GM19023 (cell line): Measurements from ENCODE around the gene AKAP13.

Experiments
- ATAC-seq: cut with Tn5 transposase; IDR thresholded peaks from one replicate; pipeline ENCODE4 v1.9.1; 2021; ENCODE audit warnings: mild to moderate bottlenecking, moderate library complexity; ENCODE audit not compliant: unreplicated experiment

The AKAP13 gene

GRCh38 chr15:85760531-85761371 lies 380.3 kb downstream of the AKAP13 start:
- no peak for ATAC-seq

- no peak for ATAC-seq
Observed at GRCh38 chr15:85761635-85762034, 381.2 kb downstream of the AKAP13 start.

- no peak for ATAC-seq
Observed at GRCh38 chr15:85762039-85762755, 381.8 kb downstream of the AKAP13 start.

- ATAC-seq, result no peak
Observed at GRCh38 chr15:85762756-85763127, 382.3 kb downstream of the AKAP13 start.

- ATAC-seq, result no peak
Observed at GRCh38 chr15:85763157-85763556, 382.8 kb downstream of the AKAP13 start.

GRCh38 chr15:85763673-85764633 lies 383.6 kb downstream of the AKAP13 start:
- no peak for ATAC-seq

GRCh38 chr15:85764649-85765277 lies 384.4 kb downstream of the AKAP13 start:
- ATAC-seq, result no peak

GRCh38 chr15:85766001-85766831 lies 385.8 kb downstream of the AKAP13 start:
- ATAC-seq, result no peak

- no peak for ATAC-seq
Observed at GRCh38 chr15:85767785-85768529, 387.6 kb downstream of the AKAP13 start.

GRCh38 chr15:85768595-85769168 lies 388.3 kb downstream of the AKAP13 start:
- no peak for ATAC-seq

GRCh38 chr15:85769182-85769900 lies 388.9 kb downstream of the AKAP13 start:
- ATAC-seq, result no peak

GRCh38 chr15:85770096-85771041 lies 390.0 kb downstream of the AKAP13 start:
- no peak for ATAC-seq

GRCh38 chr15:85771271-85771670 lies 390.9 kb downstream of the AKAP13 start:
- no peak for ATAC-seq

- no peak for ATAC-seq
Observed at GRCh38 chr15:85771781-85772445, 391.5 kb downstream of the AKAP13 start.

- ATAC-seq, result no peak
Observed at GRCh38 chr15:85772668-85773067, 392.3 kb downstream of the AKAP13 start.

GRCh38 chr15:85773249-85773648 lies 392.8 kb downstream of the AKAP13 start:
- no peak for ATAC-seq
